GM21723 (cell line): ENCODE measurements around the gene URAD.
"Not testable (repeated sequence)": the region's sequence is repeated elsewhere in the genome, so short reads cannot be mapped to it uniquely, and the experiment has no call there.

Experiments used
- ATAC-seq: cut with Tn5 transposase; IDR thresholded peaks from one replicate; pipeline ENCODE4 v1.9.1; 2021; ENCODE audit warnings: mild to moderate bottlenecking, moderate library complexity; ENCODE audit not compliant: unreplicated experiment

The URAD gene

GRCh38 chr13:27971776-27972477 is 16.6 kb downstream of the URAD start:
- ATAC-seq: no peak

GRCh38 chr13:27971236-27971645 is 17.3 kb downstream of the URAD start:
- no peak for ATAC-seq

GRCh38 chr13:27970382-27971235 is 17.9 kb downstream of the URAD start:
- ATAC-seq: no peak

- ATAC-seq: no peak
Measured at GRCh38 chr13:27969866-27970229, 18.6 kb downstream of the URAD start.

GRCh38 chr13:27969082-27969865 is 19.2 kb downstream of the URAD start, which contains the start of gene CDX2:
Gene CDX2 (minus strand): TSS chr13:27969315. CDS start chr13:27969006, 309 bp downstream.
- no peak for ATAC-seq

GRCh38 chr13:27968316-27969081 is 20.0 kb downstream of the URAD start:
- ATAC-seq: no peak

GRCh38 chr13:27967736-27968315 is 20.7 kb downstream of the URAD start:
- no peak for ATAC-seq

- ATAC-seq: no peak
Measured at GRCh38 chr13:27967203-27967735, 21.2 kb downstream of the URAD start.

GRCh38 chr13:27966641-27967202 is 21.8 kb downstream of the URAD start:
- ATAC-seq: no peak

GRCh38 chr13:27965740-27966640 is 22.5 kb downstream of the URAD start:
- no peak for ATAC-seq

GRCh38 chr13:27965343-27965739 is 23.2 kb downstream of the URAD start:
- ATAC-seq: no peak

GRCh38 chr13:27964741-27965323 is 23.7 kb downstream of the URAD start:
- no peak for ATAC-seq

- ATAC-seq: not testable (repeated sequence)
Measured at GRCh38 chr13:27964206-27964605, 24.3 kb downstream of the URAD start.

GRCh38 chr13:27963491-27963890 is 25.0 kb downstream of the URAD start:
- no peak for ATAC-seq

- no peak for ATAC-seq
Measured at GRCh38 chr13:27962982-27963381, 25.5 kb downstream of the URAD start.

- no peak for ATAC-seq
Measured at GRCh38 chr13:27962128-27962841, 26.2 kb downstream of the URAD start.

- ATAC-seq: no peak
Measured at GRCh38 chr13:27961227-27962085, 27.0 kb downstream of the URAD start.
